A549 (cell line): ENCODE data around the gene ANK2. TPM values are rescaled to one million over a fixed set of nuclear protein-coding genes. Genes with fewer than 3 reads are reported as not detected.

ENCODE experiments used
- ATAC-seq, 2 experiments: fragments of 200-7000 bp in 1 of 2; fragments of >200 bp in 1 of 2; cut with Nextera tagmentation in 1 of 2; cut with Tn5 transposase in 1 of 2; 3 replicates each; pipeline versions ENCODE4 v1.8.0 to v1.9.1; 2018 to 2020; ENCODE audit warnings: mild to moderate bottlenecking in 1 of 2, moderate library complexity in 1 of 2
- CTCF ChIA-PET: fragments of 300-600 bp; sonication (Branson Sonifier 250); formaldehyde crosslinking; extraction: SDS; loops from one replicate; lab custom pipeline; 2021; ENCODE audit warnings: antibody characterized with exemption, inconsistent platforms; lab: Yijun Ruan, JAX
- POLR2A ChIA-PET: fragments of 350-600 bp; formaldehyde crosslinking; extraction: SDS; loops from one replicate; lab custom pipeline; 2021; ENCODE audit warnings: antibody characterized with exemption, inconsistent platforms; lab: Yijun Ruan, JAX
- DNase-seq, 2 experiments: peaks; one replicate each; pipeline versions ENCODE4 v3.0.0 to v3.0.0-alpha.2; 2011 to 2016; ENCODE audit warnings: low read depth in 1 of 2, low spot score in 1 of 2
- FAIRE-seq: peaks from 2 replicates; lab custom pipeline; 2011; peaks lifted over from hg19 to GRCh38; lab: Jason Lieb, UNC
- H3K27ac ChIP-seq, 2 experiments: fragments of >200 bp; sonication (Bioruptor Twin); formaldehyde crosslinking; 3 replicates each; pipeline ENCODE4 v1.5.1; 2016 to 2017
- H3K4me1 ChIP-seq: fragments of >200 bp; sonication (Bioruptor Twin); formaldehyde crosslinking; 3 replicates; pipeline ENCODE4 v1.6.1; 2016
- H3K4me2 ChIP-seq: fragments of >200 bp; sonication (Bioruptor Twin); formaldehyde crosslinking; 3 replicates; pipeline ENCODE4 v1.6.1; 2016
- H3K4me3 ChIP-seq: fragments of >200 bp; sonication (Bioruptor Twin); formaldehyde crosslinking; 3 replicates; pipeline ENCODE4 v1.5.1; 2016
- H3K9me3 ChIP-seq: fragments of >200 bp; sonication (Bioruptor Twin); formaldehyde crosslinking; 3 replicates; pipeline ENCODE4 v1.6.1; 2016
- ATOH8 ChIP-seq: fragments of 250-450 bp; sonication (Bioruptor Pico); IDR thresholded peaks from 2 replicates; pipeline ENCODE4 v1.5.0; 2020; ENCODE audit warnings: low read depth, mild to moderate bottlenecking, moderate library complexity
- BHLHE40 ChIP-seq: IDR thresholded peaks from 2 replicates; pipeline ENCODE4 v1.6.1; 2012; ENCODE audit warnings: low read depth, low read length, inconsistent platforms
- CEBPB ChIP-seq, 2 experiments: fragments of >200 bp in 1 of 2; sonication (Bioruptor Twin) in 1 of 2; formaldehyde crosslinking in 1 of 2; IDR thresholded peaks; 2 replicates each; pipeline ENCODE4 v1.6.1; 2012 to 2016
- EHF ChIP-seq: fragments of 250-450 bp; sonication (Bioruptor Pico); IDR thresholded peaks from 2 replicates; pipeline ENCODE4 v1.5.0; 2020; ENCODE audit warnings: mild to moderate bottlenecking
- EHMT2 ChIP-seq: fragments of 200-600 bp; sonication (generic); IDR thresholded peaks from 2 replicates; pipeline ENCODE4 v1.6.1; 2016; ENCODE audit warnings: antibody characterized with exemption, low read depth, mild to moderate bottlenecking, moderate library complexity
- ESRRA ChIP-seq: fragments of 150-350 bp; IDR thresholded peaks from 2 replicates; pipeline ENCODE4 v1.6.1; 2014; ENCODE audit warnings: mild to moderate bottlenecking, low read length, borderline replicate concordance
- FOSB ChIP-seq: fragments of 250-450 bp; sonication (Bioruptor Pico); IDR thresholded peaks from 2 replicates; pipeline ENCODE4 v1.5.0; 2020; ENCODE audit warnings: mild to moderate bottlenecking, moderate library complexity
- FOSL2 ChIP-seq, 2 experiments: fragments of 450-650 bp in 1 of 2; fragments of >200 bp in 1 of 2; sonication (Bioruptor Twin) in 1 of 2; formaldehyde crosslinking; IDR thresholded peaks; 2 replicates each; pipeline versions ENCODE4 v1.5.0 to v1.6.1; 2016 to 2020; ENCODE audit warnings: mild to moderate bottlenecking in 1 of 2, moderate library complexity in 1 of 2
- GATA3 ChIP-seq: IDR thresholded peaks from 2 replicates; pipeline ENCODE4 v1.6.1; 2012; ENCODE audit warnings: borderline replicate concordance
- HDAC2 ChIP-seq: fragments of 200-600 bp; sonication (generic); IDR thresholded peaks from 2 replicates; pipeline ENCODE4 v1.6.1; 2016
- HES2 ChIP-seq: fragments of >200 bp; sonication (Bioruptor Twin); formaldehyde crosslinking; IDR thresholded peaks from 2 replicates; pipeline ENCODE4 v1.6.1; 2016
- MAFK ChIP-seq: fragments of 450-650 bp; IDR thresholded peaks from 2 replicates; pipeline ENCODE4 v1.6.1; 2014; ENCODE audit not compliant: partially characterized antibody
- MAZ ChIP-seq: fragments of 150-350 bp; IDR thresholded peaks from 2 replicates; pipeline ENCODE4 v1.6.1; 2014; ENCODE audit warnings: antibody characterized with exemption, low read depth, low read length, borderline replicate concordance
- NPAS2 ChIP-seq: fragments of 250-450 bp; sonication (Bioruptor Pico); IDR thresholded peaks from 2 replicates; pipeline ENCODE4 v1.8.0; 2022; ENCODE audit warnings: mild to moderate bottlenecking, moderate library complexity, borderline replicate concordance
- NR3C1 ChIP-seq: fragments of >200 bp; sonication (Bioruptor Twin); formaldehyde crosslinking; IDR thresholded peaks from 3 replicates; pipeline ENCODE4 v1.6.1; 2017
- PHF8 ChIP-seq: fragments of 200-600 bp; sonication (generic); IDR thresholded peaks from 2 replicates; pipeline ENCODE4 v1.6.1; 2016; ENCODE audit warnings: low read depth, mild to moderate bottlenecking, antibody characterized with exemption, moderate library complexity, borderline replicate concordance
- RCOR1 ChIP-seq: fragments of 150-350 bp; IDR thresholded peaks from 2 replicates; pipeline ENCODE4 v1.6.1; 2014; ENCODE audit warnings: antibody characterized with exemption, low read length, low read depth
- REST ChIP-seq: fragments of 200-600 bp; sonication (generic); IDR thresholded peaks from 2 replicates; pipeline ENCODE4 v1.6.1; 2016; ENCODE audit warnings: antibody characterized with exemption, mild to moderate bottlenecking, moderate library complexity
- RFX5 ChIP-seq: fragments of 450-650 bp; IDR thresholded peaks from 2 replicates; pipeline ENCODE4 v1.7.1; 2014; ENCODE audit warnings: antibody characterized with exemption, mild to moderate bottlenecking, moderate library complexity
- RNF2 ChIP-seq: fragments of 200-600 bp; sonication (generic); IDR thresholded peaks from 2 replicates; pipeline ENCODE4 v1.6.1; 2016; ENCODE audit warnings: low read depth, mild to moderate bottlenecking, antibody characterized with exemption, moderate library complexity, borderline replicate concordance
- TFCP2L1 ChIP-seq: fragments of 250-450 bp; sonication (Bioruptor Pico); IDR thresholded peaks from 2 replicates; pipeline ENCODE4 v1.5.0; 2021; ENCODE audit warnings: mild to moderate bottlenecking
- ZC3H11A ChIP-seq: fragments of 450-650 bp; IDR thresholded peaks from 2 replicates; pipeline ENCODE4 v1.6.1; 2014; ENCODE audit warnings: antibody characterized with exemption, mild to moderate bottlenecking
- whole genome bisulfite sequencing: methylation state at CpG from one replicate; pipeline ENCODE4 v1.1.6; 2017; ENCODE audit errors: missing lambda C conversion rate; 5-methylcytosine and 5-hydroxymethylcytosine counted together
- polyA plus RNA-seq, 4 experiments: library from polyadenylated mRNA; depleted of rRNA in 3 of 4; stranded (reverse); fragments of >200 nt; fragmentation: RNase III in 1 of 4; extraction: RNeasy Plus Mini Kit Qiagen cat#74134 plus additional on column Dnase treatment in 1 of 4; gene quantifications; 2 replicates in 3 of 4; 3 replicates in 1 of 4; pipeline ENCODE4 v1.2.3, GENCODE V29; 2011 to 2017
- TF ChIP-seq, protein P1 (sequence below): fragments of 250-450 bp; sonication (Bioruptor Pico); IDR thresholded peaks from 2 replicates; pipeline ENCODE4 v1.5.0; 2021; ENCODE audit warnings: mild to moderate bottlenecking, moderate library complexity, borderline replicate concordance

ANK2 gene
- polyA plus RNA-seq, 2 of the 4 experiments (the other 2 are of a cell fraction) = 1.4 to 3.1 TPM

GRCh38 chr4:113109106-113109718, 59.8 kb downstream of the ANK2 start:
- ChIA-PET POLR2A (no interaction called here), CTCF (no interaction called here)
- no peak for TF ChIP-seq GATA3
- TF ChIP-seq NR3C1 = no peak
- TF ChIP-seq BHLHE40 = no peak
- TF ChIP-seq MAFK = no peak
- 26% methylated on average over 4 of the region's 4 CpGs for WGBS
- no peaks in the 10 kb centered on the region for H3K9me3 ChIP-seq
- ATAC-seq (no peak), DNase-seq (no peak), FAIRE-seq (no peak)
- H3K4me1 ChIP-seq = no peaks in the 10 kb centered on the region
- no peak overlapping the region for H3K4me2 ChIP-seq
- no peak overlapping the region for H3K4me3 ChIP-seq
- no peak overlapping the region for H3K27ac ChIP-seq

DNA sequence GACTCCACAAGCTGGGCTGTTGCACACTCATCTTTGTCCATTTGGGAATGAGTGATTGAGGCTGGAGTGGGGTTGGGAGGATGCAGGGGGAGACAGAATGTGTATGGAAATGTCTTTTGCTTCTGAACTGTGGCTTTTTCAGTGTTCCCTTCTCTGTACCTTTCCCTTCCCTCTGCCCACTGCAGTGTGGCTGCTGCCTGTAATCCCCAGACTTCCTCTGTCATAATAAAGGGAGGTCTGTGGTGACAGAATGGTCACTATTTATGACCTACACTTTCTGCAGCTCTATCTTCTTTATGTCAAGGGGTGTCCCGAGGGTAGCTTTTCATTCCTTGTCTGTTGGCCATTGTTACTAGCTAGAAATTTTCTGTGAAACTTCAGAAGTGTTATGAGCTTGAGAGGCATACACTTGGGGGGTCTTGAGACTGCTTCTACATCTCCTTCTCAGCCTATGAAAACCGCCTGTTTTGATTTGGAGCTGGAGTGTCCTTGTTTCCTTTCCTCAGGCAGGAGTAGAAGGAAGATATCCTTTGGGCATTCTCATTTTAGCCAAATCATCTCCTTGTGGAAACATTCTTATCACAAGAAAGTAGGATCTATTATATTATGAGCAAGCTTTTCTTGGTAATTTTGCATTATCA, 63.0 kb downstream of the ANK2 start:
- TF ChIP-seq HDAC2 = no peak
- no peak for TF ChIP-seq HES2
- TF ChIP-seq REST = no peak
- TF ChIP-seq MAZ = no peak
- no peak for TF ChIP-seq EHF (CRISPR knock-in tag)
- TF ChIP-seq EHMT2 = no peak
- TF ChIP-seq FOSB (CRISPR knock-in tag) = no peak
- TF ChIP-seq RNF2 = no peak
- no peak for TF ChIP-seq RCOR1
- TF ChIP-seq, all 56 proteins: peak for 0
- no peak overlapping the region for H3K27ac ChIP-seq
- FAIRE-seq (no peak), DNase-seq (no peak), ATAC-seq (no peak)
- ChIA-PET POLR2A (no interaction called here), CTCF (no interaction called here)
- 22% methylated on average over 2 of the region's 2 CpGs for WGBS
- no peaks in the 10 kb centered on the region for H3K4me1 ChIP-seq
- H3K4me2 ChIP-seq = no peak overlapping the region
- H3K9me3 ChIP-seq = no peaks in the 10 kb centered on the region
- no peak overlapping the region for H3K4me3 ChIP-seq

- no peak overlapping the region for H3K4me3 ChIP-seq
- no peak for DNase-seq
- H3K4me1 ChIP-seq = no peaks in the 10 kb centered on the region
- no peaks in the 10 kb centered on the region for H3K9me3 ChIP-seq
- CTCF ChIA-PET = interaction anchor here (1.4 kb wide), 1 partner anchor 9 kb away, joined by 3 read pairs; no protein-coding TSS in a partner anchor
- no peak for ATAC-seq
- no peak overlapping the region for H3K4me2 ChIP-seq
- FAIRE-seq = no peak
- H3K27ac ChIP-seq = no peak overlapping the region
- WGBS = 68% methylated on average over 2 of the region's 2 CpGs
- POLR2A ChIA-PET = no interaction called here
- TF ChIP-seq TFCP2L1 (CRISPR knock-in tag) (no peak), HDAC2 (no peak), PHF8 (no peak), ATOH8 (no peak), REST (no peak), ESRRA (no peak), CEBPB (IDR thresholded peaks at IDR 0.05) (no peak), NPAS2 (CRISPR knock-in tag) (no peak), FOSL2 (IDR thresholded peaks at IDR 0.05) (no peak), FOSL2 (CRISPR knock-in tag; IDR thresholded peaks at IDR 0.05) (no peak), ZC3H11A (no peak), RFX5 (no peak)
- TF ChIP-seq, protein P1, sequence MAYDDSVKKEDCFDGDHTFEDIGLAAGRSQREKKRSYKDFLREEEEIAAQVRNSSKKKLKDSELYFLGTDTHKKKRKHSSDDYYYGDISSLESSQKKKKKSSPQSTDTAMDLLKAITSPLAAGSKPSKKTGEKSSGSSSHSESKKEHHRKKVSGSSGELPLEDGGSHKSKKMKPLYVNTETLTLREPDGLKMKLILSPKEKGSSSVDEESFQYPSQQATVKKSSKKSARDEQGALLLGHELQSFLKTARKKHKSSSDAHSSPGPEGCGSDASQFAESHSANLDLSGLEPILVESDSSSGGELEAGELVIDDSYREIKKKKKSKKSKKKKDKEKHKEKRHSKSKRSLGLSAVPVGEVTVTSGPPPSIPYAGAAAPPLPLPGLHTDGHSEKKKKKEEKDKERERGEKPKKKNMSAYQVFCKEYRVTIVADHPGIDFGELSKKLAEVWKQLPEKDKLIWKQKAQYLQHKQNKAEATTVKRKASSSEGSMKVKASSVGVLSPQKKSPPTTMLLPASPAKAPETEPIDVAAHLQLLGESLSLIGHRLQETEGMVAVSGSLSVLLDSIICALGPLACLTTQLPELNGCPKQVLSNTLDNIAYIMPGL (CRISPR knock-in tag) = no peak
Observed at GRCh38 chr4:113113151-113113550, 63.7 kb downstream of the ANK2 start.
